NCI-H146 treated with DMSO at 0.1 percent for 48 hours (cell line): ENCODE measurements around the gene HAGHL.
"Not testable (repeated sequence)": the region's sequence is repeated elsewhere in the genome, so short reads cannot be mapped to it uniquely, and the experiment has no call there.

Experiments used
- DNase-seq: peaks from one replicate; lab custom pipeline; 2025; ENCODE audit not compliant: unreplicated experiment; lab: John Stamatoyannopoulos, UW

The HAGHL gene

DNA sequence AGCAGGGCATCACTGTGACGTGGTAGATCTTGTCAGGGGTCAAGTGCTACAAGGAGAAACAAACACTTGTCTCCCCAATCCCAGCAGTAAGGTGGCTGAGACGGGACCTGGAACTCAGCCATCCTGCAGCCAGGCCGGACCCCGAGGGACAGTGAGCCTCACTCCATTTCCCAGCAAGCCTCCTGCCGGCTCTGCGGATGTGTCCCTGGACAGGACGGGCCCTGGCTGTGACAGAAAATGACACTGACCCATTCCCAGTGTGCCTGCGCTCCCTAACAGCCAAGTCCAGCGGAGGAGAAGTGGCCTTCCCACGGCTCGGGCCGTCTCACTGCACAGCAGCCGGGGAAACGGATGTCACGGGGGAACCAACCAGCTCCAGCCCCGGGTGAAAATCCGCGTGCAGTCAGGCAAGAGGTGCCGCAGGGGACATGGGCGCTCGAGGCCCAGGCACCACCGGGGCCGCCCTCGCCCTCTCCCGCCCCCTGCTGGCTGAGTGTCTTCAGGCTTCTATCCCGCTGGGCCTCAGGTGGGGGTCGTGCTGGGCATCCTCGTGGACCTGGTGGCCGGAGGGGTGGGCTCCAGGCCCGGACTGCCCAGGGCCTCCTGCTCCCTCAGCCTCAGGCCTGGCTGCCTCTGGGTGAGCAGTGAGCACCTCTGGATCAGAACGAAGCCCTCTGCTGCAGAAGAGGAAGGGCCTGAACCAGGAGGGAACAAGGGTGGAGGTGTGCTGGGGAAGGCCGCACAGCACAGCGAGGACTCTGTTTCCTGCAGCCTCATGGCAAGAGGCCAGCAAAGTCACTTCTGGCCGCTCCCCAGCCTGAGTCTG, 6.7 kb downstream of the HAGHL start:
- DNase-seq = no peak

DNA sequence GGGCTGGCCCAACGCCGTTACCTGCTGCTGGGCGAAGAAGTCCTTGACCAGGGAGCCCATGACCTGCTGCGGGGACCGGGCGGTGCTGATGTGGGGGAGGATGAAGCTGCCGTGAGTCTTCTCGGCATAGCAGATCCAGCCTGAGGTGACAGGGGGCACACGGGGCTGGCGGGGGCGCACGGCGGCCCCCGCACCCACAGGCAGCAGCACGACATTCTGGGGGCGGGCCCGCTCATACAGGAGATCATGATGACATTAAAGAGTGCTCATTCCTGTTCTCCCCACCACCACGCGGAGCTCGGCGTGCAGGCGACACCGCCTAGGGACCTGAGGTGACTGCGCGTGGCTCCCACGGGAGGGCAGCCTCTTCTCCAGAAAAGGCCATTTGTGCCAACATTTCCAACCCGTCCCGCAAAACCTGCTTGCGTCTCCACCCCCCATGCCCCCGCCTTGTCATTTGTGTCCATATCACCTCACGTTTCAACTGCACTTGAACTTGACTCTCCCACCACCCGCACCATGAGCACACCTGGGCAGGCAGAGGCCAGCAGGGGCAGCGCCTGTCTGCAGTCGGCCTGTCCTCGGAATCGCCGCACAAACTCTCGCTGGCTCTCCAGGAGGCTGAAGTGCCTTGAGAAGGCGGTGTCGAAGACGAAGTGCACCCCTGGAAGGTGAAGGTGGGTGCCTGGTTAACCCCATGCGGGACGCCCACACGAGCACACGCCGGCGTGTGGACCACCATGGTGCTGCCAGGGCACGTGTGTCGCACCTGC, 7.5 kb downstream of the HAGHL start:
- no peak for DNase-seq

GRCh38 chr16:734981-735881, 8.3 kb downstream of the HAGHL start:
- no peak for DNase-seq

DNA sequence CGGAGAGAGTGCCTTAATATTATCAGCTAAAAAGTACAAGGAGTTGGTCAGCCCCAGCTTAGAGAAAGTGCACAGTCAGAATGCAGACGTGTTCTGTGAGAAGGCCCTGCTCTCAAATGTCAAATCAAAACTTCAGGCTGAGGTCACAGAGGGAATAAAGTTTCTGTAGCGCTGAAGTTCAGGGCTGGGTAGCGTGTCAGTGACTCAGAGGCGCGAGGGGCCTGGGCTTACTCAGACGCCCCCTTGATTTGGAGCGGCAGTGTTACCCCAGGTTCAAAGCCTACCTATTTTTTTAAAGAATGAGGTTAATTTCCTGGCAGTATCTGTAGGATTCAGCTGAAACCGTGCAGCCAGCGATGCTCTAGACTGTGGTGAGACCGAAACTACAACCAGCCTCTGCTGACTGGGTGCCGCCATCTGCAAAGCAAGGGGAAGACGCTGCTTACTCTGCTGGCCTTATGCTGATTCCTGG, 9.1 kb downstream of the HAGHL start:
- no peak for DNase-seq

- no peak for DNase-seq
Measured at GRCh38 chr16:736936-737481, 10.1 kb downstream of the HAGHL start.

- DNase-seq = peak; percentile 14
Measured at GRCh38 chr16:739560-740458, 12.9 kb downstream of the HAGHL start.

DNA sequence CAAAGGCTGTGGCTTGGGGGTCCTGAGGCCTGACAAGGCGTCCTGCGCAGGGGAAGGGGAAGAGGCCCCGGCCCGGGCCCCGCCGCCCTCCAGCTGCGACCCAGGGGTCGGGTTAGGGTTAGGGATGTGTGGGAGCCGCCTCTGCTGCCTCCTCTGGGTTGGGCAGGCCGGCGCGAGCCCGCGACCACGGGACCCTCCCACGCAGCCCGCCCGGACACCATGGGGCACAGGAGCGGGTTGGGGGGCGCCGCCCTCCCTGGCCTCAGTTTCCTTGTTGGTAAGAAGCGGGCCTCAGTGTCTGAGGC, 13.5 kb downstream of the HAGHL start:
- DNase-seq = no peak

- DNase-seq = peak; percentile 75
Measured at GRCh38 chr16:740764-741505, 14.0 kb downstream of the HAGHL start, which contains the start of gene CIAO3. CIAO3 (minus strand) TSS chr16:740997; CDS start chr16:740985, 12 bp downstream.

GRCh38 chr16:741986-742629, 15.2 kb downstream of the HAGHL start:
- DNase-seq = no peak

- DNase-seq = not testable (repeated sequence)
Measured at GRCh38 chr16:742894-743293, 16.0 kb downstream of the HAGHL start.

DNA sequence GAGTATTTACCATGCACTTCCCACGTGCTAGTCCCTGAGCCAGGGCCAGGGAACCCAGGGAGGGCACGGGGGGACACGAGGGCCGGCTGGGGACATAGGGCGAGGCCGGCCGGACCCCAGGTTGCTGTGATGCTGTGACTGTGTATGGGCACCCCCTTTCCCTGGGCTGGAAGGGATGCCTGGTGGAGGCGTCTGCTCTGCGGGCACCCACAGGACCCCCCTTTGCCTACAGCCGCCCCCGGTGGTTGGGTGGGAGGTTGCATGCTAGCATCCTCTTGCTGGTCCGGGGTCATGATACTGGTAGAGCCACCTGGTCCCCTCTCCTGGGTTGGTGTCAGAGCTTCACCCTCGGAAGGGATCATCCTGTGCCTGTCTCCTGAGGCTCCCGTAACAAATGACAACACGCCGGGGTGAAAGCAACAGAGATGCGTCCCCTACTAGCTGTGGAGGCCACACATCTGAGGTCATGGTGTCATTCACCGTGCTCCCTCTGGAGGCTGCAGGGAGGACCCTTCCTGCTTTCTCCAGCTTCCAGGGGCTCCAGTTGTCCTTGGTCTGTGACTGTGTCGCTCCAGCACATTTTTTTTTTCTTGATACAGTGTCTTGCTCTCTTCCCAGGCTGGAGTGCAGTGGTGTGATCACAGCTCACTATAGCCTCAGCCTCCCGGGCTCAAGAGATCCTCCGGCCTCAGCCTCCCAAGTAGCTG, 17.0 kb downstream of the HAGHL start:
- DNase-seq = no peak

DNA sequence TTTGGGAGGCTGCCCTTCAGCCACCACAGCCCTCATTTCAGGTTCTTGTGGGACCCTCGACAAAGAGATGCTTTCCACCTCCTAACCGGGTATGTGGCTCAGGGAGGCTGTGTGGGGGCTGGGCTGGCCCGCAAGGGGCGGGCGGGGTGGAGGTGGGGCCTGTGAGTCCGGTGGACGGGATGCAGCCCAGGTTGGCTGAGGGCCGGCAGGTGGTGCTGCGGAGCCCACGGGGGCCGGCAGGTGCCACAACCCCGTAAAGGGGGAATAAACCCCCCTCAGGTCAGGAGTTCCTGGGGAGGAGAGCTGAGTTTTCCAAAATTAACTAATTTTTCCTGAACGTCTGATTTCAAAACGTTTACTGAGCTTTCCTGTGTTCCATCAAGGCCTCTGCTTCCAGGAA, 18.8 kb downstream of the HAGHL start:
- DNase-seq = no peak

GRCh38 chr16:746637-747036, 19.7 kb downstream of the HAGHL start:
- DNase-seq = no peak

DNA sequence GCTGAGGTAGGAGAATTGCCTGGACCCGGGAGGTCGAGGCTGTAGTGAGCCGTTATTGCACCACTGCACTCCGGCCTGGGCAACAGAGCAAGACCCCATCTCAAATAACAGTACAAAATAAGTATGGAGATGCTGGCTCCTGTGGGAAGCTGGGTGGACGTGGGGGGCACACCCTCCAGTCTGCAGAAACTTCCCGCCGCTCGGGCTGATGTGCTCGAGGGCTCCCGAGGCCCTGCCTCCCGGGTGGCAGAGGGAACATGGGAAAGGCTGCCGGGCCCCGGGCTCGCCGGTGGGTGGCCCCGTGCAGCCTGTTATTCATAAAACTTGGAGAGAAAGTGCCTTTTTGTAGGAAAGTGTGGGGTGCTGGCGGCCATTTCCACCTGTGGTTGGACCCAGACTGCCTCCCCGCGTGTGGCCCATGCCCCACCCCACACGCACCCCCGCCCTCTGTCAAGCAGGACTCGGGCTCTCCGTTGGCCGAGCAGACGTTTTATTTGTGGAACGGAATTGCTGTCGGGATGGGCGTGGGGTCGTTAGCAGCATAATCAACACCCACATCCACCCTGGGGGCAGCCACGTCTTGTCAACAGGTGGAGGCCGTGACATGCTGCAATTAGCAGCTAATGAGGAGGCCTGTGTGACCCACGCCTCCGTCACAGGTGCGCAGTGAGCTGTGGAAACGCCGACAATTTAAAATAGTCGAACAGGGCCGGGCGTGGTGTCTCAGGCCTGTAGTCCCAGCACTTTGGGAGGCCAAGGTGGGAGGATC, 21.3 kb downstream of the HAGHL start:
- DNase-seq = no peak

- DNase-seq = no peak
Measured at GRCh38 chr16:749010-749409, 22.1 kb downstream of the HAGHL start.

DNA sequence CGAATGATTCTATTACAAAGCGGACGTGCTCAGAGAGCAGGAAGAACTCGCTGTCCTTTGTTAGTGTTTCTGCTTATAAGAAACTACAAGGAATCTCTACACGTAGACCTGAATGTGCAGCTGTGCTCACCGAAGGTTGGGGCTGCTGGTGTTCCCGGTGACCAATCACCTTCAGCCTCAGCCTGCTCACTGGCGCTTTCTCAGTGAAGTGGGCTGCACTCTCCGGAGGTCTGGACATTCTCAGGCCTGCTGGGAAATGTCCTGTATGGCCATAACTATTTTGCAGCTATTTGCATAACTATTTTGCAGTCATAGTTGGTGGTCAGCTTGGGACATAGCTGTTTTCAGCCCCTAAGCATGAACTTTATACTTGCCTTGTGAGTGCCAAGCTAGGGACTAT, 23.6 kb downstream of the HAGHL start:
- DNase-seq = no peak
